DMS53 treated with DMSO at 0.1 percent for 48 hours (cell line): ENCODE results near the gene CLCA1.

ENCODE experiments used
- DNase-seq: peaks from one replicate; lab custom pipeline; 2025; ENCODE audit not compliant: unreplicated experiment; lab: John Stamatoyannopoulos, UW

Gene CLCA1, protein sequence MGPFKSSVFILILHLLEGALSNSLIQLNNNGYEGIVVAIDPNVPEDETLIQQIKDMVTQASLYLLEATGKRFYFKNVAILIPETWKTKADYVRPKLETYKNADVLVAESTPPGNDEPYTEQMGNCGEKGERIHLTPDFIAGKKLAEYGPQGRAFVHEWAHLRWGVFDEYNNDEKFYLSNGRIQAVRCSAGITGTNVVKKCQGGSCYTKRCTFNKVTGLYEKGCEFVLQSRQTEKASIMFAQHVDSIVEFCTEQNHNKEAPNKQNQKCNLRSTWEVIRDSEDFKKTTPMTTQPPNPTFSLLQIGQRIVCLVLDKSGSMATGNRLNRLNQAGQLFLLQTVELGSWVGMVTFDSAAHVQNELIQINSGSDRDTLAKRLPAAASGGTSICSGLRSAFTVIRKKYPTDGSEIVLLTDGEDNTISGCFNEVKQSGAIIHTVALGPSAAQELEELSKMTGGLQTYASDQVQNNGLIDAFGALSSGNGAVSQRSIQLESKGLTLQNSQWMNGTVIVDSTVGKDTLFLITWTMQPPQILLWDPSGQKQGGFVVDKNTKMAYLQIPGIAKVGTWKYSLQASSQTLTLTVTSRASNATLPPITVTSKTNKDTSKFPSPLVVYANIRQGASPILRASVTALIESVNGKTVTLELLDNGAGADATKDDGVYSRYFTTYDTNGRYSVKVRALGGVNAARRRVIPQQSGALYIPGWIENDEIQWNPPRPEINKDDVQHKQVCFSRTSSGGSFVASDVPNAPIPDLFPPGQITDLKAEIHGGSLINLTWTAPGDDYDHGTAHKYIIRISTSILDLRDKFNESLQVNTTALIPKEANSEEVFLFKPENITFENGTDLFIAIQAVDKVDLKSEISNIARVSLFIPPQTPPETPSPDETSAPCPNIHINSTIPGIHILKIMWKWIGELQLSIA

DNA sequence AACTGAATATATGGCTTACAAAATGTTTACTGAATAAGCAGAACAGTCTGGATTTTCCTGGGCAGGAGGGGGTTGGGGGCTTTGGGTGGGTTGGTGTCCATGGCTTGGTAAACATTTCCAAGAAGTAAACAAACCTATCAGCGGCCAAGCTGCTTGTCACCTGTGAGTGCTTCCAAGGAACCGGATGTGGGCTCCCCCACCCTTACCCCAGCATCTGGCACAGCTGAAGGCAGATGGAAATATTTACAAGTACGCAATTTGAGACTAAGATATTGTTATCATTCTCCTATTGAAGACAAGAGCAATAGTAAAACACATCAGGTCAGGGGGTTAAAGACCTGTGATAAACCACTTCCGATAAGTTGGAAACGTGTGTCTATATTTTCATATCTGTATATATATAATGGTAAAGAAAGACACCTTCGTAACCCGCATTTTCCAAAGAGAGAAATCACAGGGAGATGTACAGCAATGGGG lies at the start of gene CLCA1:
TSS of gene CLCA1 (plus strand) at position 427 of the 477 bp plus-strand sequence. CDS start at position 472, 45 bp downstream.
- no peak for DNase-seq

GRCh38 chr1:86419277-86419903 lies 49.3 kb upstream of the CLCA1 start:
- no peak for DNase-seq

DNA sequence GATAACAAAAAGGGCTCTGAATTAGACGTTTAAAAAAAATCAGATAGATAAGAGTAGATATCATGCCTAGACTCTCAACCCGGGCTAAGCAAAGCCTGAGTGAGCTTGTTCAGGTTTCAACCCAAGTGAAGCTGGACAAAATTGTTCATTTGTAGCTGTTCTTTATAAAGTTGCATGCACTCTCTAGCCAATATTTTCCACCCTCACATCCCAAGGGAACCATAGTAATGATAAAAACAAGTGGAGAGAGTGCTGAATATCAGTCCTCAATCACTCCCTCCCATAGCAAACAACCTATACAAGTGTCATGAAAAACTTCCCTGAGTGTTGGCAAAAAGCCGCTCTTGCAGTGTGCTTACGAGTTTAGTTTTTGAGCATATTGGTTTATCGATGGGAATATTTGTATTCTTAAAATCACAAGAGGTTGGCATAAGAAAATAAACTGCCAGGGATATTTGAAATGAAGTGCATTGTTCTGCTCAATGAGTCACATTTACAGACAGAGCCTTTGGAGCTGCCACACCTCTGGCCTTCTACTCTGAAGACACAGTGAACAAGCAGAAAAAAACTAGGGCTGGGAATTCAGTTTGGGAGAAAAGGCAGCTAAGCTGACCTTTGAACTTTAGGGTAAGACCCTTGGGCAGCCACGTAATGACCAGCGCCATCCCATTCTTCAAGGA lies 47.0 kb upstream of the CLCA1 start:
- no peak for DNase-seq

DNA sequence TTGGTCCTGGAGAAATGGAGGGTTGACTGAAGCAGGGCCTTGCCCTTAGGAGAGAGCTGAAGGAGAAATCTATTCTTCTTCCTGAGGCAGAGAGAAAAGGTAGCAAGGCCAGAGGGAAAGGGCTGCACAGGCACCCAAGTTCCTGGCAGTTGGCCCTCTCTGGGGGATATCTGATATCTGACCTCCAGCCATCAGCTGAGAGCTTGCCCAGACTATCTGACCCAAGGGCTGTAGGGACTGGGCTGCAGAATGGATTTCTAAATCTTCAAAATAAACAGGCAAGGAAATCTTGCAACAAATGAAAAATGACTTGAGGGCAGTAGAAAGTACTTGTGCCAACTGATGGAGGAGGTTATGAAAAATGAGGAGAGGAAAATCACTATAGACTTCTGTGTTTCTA lies 45.3 kb upstream of the CLCA1 start:
- no peak for DNase-seq

- no peak for DNase-seq
Observed at GRCh38 chr1:86423873-86424272, 44.9 kb upstream of the CLCA1 start, which contains the start of gene CLCA2. TSS of gene CLCA2 (plus strand) at chr1:86424171. CDS start at chr1:86424248, 77 bp downstream.

DNA sequence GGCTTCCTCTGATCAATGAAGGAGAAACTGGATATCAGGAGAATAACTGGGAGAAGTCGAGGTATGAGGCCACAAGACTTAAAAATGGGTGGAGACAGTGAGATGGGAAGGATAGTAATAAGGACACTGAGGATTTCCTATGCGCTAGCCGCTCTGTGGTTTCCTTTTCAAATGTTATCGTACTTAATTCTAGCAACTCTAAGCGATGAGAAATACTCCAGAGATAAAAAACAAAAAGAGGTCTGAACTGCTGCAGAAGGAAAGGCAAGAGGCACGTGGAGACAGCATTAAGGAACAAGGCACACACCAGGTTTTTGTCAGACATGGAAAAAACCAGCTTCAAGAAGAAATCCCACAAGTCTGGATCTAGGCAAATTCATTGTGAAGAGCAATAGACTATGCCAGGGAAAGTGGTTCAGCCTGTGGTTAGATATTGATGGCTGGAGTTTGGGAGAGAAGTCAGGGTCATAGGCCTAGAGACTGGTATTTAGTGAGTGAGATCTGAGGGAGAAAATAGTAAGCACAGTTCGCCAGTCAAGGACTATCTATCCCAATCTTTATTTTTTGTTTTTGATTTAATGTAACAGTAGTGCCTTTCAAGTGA lies 39.5 kb upstream of the CLCA1 start:
- no peak for DNase-seq

- no peak for DNase-seq
Observed at GRCh38 chr1:86429835-86430234, 38.9 kb upstream of the CLCA1 start.

DNA sequence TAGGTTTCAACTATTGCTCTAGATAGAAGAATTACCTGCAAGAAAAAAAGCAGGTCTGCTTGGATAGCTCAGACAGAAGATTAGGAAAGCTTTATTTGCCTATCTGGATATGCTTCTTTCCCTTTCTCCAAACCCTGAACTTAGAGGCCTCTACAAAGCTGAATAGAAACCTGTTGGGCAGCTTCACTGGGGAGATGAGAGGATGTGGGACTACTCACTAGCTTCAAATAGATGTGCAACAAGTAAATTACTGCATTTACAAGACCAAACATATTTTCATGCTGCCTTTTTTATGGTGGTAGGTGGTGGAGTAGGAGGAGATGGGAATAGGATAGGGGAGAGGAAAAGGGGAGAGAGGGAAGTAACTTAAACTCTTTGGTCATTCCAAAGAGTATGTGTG lies 38.4 kb upstream of the CLCA1 start:
- DNase-seq: no peak

- DNase-seq: no peak
Observed at GRCh38 chr1:86434059-86434458, 34.7 kb upstream of the CLCA1 start.

- DNase-seq: no peak
Observed at GRCh38 chr1:86435327-86435726, 33.4 kb upstream of the CLCA1 start.

- DNase-seq: no peak
Observed at GRCh38 chr1:86436041-86436440, 32.7 kb upstream of the CLCA1 start.

GRCh38 chr1:86441581-86441980 lies 27.1 kb upstream of the CLCA1 start:
- no peak for DNase-seq

- DNase-seq: no peak
Observed at GRCh38 chr1:86441997-86442396, 26.7 kb upstream of the CLCA1 start.

GRCh38 chr1:86445919-86446318 lies 22.8 kb upstream of the CLCA1 start:
- no peak for DNase-seq

- DNase-seq: no peak
Observed at GRCh38 chr1:86447198-86447790, 21.4 kb upstream of the CLCA1 start.

DNA sequence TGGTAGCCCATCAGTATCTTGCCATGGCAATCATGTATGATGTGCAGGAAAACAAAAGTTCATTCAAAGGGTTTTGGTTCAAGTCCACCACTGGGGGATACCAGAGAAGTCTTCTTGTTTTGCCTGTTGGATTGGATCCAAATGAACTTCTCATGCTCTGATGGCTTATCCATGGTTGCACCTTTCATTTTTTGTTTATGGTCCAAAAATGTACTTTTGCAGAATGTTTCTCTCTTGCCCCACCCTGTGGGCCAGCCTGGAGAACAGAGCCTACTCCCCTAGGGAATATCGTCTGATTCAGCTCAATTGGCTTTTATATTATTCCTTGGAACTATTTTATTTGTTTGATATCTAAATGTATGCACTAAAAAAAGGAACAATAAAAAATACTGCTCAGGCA lies 20.1 kb upstream of the CLCA1 start:
- DNase-seq: no peak

DNA sequence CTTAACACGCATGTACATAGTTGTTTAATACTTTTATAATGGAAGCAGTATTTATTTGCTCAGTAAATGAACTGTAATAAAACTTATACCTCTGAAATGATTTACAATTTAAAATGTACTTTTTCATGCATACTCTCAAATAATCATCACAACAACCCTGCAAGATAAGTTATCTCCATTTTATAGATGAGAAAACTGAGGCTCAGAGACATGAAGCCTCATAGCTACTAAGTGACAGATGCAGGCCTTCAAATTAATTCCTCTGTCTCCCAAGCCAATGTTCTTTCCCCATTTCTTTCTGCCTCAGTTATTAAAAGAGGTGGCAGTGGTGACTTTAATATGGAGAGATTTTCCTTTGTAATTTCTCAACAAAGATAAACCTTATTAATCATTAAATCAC lies 19.6 kb upstream of the CLCA1 start:
- no peak for DNase-seq

GRCh38 chr1:86450847-86451246 lies 17.9 kb upstream of the CLCA1 start:
- no peak for DNase-seq

GRCh38 chr1:86453664-86454063 lies 15.1 kb upstream of the CLCA1 start:
- DNase-seq: no peak

DNA sequence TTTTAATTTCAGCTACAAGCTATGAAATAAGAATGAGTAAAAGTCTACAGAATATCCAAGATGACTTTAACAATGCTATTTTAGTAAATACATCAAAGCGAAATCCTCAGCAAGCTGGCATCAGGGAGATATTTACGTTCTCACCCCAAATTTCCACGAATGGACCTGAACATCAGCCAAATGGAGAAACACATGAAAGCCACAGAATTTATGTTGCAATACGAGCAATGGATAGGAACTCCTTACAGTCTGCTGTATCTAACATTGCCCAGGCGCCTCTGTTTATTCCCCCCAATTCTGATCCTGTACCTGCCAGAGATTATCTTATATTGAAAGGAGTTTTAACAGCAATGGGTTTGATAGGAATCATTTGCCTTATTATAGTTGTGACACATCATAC lies 13.7 kb upstream of the CLCA1 start:
- DNase-seq: no peak
